ENCODE results near the gene ILKAP.

The ILKAP gene

DNA sequence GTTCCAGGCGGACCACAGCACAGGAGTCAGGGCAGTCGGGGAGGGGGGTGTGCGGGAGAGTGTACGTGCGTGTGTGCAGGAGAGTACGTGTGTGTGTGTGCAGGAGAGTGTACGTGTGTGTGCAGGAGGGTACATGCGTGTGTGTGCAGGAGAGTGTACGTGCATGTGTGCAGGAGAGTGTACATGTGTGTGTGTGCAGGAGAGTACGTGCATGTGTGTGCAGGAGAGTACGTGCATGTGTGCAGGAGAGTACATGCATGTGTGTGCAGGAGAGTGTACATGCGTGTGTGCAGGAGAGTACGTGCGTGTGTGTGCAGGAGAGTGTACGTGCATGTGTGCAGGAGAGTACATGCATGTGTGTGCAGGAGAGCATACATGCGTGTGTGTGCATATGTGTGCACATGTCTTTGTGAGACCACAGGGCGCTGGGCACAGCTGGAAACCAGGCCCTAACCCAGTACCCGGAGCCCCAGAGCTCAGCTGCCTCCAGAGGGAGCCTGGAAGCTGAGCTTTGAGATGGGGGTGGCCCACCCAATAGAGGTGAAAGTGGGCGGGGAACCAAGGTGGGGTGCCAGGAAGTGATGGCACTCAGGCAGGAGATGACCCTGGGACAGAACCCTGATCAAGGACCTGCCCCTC, 78.9 kb downstream of the ILKAP start:
- no peak overlapping the region for H3K4me3 ChIP-seq (ENCODE audit: low read depth, low read length)
- DNase-seq (ENCODE audit: low read depth): no peak
- TF ChIP-seq, protein P1, sequence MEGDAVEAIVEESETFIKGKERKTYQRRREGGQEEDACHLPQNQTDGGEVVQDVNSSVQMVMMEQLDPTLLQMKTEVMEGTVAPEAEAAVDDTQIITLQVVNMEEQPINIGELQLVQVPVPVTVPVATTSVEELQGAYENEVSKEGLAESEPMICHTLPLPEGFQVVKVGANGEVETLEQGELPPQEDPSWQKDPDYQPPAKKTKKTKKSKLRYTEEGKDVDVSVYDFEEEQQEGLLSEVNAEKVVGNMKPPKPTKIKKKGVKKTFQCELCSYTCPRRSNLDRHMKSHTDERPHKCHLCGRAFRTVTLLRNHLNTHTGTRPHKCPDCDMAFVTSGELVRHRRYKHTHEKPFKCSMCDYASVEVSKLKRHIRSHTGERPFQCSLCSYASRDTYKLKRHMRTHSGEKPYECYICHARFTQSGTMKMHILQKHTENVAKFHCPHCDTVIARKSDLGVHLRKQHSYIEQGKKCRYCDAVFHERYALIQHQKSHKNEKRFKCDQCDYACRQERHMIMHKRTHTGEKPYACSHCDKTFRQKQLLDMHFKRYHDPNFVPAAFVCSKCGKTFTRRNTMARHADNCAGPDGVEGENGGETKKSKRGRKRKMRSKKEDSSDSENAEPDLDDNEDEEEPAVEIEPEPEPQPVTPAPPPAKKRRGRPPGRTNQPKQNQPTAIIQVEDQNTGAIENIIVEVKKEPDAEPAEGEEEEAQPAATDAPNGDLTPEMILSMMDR (IDR thresholded peaks at IDR 0.05; ENCODE audit: control insufficient read depth, extremely low read depth, insufficient read depth): no peak

DNA sequence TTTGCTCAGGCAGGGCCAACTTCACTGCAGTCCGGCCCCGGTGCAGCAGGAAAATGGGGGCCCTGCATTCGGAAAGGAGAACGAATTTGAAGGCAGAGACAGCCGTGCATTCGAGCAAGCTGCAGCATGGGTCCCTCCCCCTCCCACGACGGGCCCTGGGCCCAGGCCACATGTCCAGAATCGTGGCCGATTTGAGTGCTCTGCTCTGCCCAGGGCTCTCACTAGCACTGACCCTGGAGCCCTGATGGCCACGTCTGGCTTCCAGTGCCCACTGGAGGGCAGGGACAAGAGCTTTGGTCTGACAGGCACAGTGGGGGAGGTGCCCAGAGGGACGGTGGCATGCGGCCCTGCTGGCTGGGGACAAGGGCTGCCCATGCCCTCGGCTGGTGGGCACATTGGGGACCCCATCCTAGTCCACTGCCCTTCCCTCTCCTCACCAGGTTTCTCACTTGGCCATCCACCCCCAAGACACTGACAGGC, 79.5 kb downstream of the ILKAP start:
- no peak for DNase-seq (ENCODE audit: low read depth)
- no peak overlapping the region for H3K4me3 ChIP-seq (ENCODE audit: low read depth, low read length)
- TF ChIP-seq, protein P1 (IDR thresholded peaks at IDR 0.05; ENCODE audit: control insufficient read depth, extremely low read depth, insufficient read depth): no peak

DNA sequence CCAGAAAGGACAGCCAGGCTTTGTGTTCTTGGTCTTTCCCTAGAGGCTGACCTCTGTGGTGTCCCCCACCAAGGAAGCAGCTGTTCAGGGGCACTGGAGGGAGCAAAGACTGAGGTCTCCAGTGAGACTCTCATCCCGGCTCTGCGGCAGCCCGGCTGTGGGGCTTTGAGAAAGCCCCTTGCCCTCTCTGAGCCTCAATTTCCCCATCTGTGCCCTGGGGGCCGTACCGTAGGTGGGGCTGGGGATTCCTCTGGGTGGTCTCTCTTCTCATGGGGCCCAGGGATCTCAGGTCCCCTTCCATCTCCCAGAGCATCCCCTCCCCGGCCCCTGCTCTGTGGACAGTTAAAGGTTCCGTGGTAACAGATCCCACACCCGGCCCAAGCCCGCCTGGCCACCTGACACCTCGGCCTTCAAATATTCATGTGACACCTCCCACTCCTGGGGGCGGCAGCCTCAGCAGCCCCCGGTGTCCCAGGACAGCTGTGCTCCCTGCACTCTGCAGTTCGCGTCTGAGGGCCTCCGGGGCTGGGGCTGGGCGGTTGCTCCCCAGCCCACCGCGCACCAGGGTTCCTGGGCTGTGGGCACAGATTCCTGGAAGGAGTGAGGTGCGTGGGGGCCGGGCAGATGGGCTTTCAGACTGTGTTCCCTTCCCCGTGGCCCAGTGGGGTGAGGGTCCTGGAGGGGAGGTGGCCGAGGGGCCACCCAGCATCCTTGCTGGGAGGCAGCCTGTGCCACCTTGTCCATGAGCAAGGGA, 80.1 kb downstream of the ILKAP start:
- H3K4me3 ChIP-seq (ENCODE audit: low read depth, low read length): no peak overlapping the region
- no peak for DNase-seq (ENCODE audit: low read depth)
- TF ChIP-seq, protein P1 (IDR thresholded peaks at IDR 0.05; ENCODE audit: control insufficient read depth, extremely low read depth, insufficient read depth): no peak

DNA sequence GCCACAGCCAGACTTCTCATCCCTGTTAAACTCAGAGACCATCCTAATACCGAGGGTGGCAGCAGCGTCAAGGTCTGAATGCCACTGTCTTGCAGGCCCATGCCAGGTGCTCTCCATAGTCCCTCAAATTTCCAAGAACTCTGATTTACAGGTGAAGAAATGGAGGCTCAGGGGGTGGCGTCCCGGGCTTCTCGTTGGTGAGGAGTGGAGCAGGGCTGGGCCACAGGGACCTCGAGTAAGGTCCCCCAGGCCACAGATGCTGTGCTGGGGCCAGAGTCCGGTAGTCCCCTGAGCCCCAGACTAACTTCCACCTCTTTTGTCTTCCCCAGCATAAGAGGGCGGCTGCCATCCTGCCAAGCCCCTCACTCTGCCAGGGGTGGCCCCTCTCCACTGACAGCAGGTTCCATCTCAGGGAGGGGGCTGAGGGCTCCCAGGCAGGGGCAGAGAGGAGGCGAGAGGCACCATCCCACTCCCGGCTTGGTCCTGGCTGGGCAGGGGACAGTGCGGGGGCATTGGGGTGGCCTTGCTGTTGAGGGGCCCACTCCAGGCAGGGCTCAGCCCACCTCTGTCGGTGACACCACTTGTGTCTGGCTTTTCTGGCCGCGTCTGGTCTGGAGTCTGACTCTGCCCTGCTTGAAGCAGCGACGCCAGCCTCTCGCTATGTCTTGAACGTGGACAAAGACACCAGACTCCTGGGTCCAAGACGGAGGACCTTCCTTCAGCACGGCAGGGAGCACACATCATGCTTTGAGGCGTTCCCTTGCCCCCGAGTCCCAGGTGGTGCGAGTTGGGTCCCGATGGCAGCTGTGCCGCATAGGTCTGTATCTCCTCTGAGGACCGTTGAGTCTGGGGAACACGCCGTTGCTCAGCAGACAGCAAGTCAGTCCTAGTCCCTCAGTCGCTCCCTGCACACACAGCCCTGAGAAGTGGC, 80.9 kb downstream of the ILKAP start:
- DNase-seq (ENCODE audit: low read depth): no peak
- H3K4me3 ChIP-seq (ENCODE audit: low read depth, low read length): no peak overlapping the region
- TF ChIP-seq, protein P1 (IDR thresholded peaks at IDR 0.05; ENCODE audit: control insufficient read depth, extremely low read depth, insufficient read depth): no peak

DNA sequence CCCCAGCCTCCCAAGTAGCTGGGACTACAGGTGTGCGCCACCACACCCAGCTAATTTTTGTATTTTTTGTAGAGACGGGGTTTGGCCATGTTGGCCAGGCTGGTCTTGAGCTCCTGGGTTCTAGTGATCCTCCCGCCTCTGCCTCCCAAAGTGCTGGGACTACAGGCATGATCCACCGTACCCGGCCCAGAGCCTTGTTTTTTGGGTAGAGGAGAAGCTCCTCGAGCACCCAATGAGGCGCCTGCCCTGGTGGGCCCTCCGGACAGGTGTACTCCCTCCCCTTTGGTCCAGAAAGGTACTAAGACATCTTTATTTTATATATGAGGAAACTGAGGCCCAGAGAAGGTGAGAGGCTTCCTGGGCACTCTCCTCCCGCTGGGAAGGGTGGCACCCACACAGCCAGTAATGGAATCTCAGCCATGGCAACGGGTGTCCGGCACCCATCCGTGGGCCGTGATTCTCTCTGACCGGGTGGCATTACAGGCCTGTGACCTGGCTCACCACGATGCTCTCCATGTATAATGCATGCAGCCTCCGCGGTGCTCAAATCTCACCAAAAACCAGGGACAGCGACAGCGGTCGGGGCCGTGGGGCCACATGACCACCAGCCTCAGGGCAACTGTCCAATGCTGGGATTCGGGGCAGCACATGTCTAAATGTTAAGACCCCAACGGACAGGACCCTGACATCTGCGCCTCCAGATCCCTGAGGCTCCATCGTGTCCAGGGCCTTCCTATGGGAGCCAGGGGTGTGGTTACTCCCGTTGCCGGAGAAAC, 81.8 kb downstream of the ILKAP start:
- no peak overlapping the region for H3K4me3 ChIP-seq (ENCODE audit: low read depth, low read length)
- DNase-seq (ENCODE audit: low read depth): no peak
- TF ChIP-seq, protein P1 (IDR thresholded peaks at IDR 0.05; ENCODE audit: control insufficient read depth, extremely low read depth, insufficient read depth): no peak
